ENCODE data around the gene CARHSP1. TPM values are rescaled to one million over a fixed set of nuclear protein-coding genes. Genes with fewer than 3 reads are reported as not detected.

CARHSP1 gene
- polyA plus RNA-seq, 1 donor (not counting 4 experiments of a cell fraction or from before 2014, with no cell fraction given), result 61.9 TPM

DNA sequence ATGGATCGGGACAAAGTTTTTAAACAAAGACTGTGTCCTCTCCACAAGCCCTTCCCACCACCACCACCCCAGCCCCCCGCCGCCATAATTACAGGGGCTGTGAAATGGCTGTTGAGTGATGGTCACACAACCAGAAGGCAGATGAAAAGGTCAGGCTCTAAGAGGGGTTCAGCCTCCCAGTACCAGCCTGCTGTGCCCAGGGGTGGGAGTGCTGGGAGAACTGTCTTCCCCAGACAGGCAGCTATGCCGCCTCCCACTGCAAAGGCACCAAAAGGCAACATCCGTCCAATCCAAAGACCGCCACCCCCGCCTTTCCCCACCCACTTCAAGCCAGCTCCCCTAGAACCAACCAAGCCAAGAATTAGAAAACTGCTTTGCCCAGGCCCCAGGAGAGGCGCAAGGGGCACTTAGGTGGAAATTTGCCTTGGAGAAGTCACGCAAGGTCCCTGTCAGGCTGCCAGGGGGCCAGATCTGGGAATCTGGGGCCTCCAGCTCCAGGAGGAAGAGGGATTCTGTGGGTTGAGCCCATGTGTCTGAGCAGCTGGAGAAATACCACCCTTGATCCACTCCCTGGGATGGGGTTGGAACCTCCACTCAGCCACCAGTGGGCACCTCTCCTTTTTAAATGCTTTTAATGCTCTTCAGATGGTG is 14.4 kb downstream of the CARHSP1 start:
- Histone ChIP-seq H3K27me3 (ENCODE audit: control insufficient read depth, extremely low read depth, insufficient read depth, low read length) (no peaks in the 10 kb centered on the region), H3K9ac (ENCODE audit: control insufficient read depth, extremely low read depth, insufficient read depth, low read length) (no peak overlapping the region), H3K36me3 (ENCODE audit: control insufficient read depth in 2 of 2, extremely low read depth in 1 of 2, insufficient read depth in 2 of 2, low read length in 2 of 2) (peaks cover 25 to 29% of the 10 kb centered on the region in 2 experiments), H3K4me2 (ENCODE audit: control insufficient read depth, extremely low read depth, insufficient read depth, low read depth, low read length) (no peak overlapping the region), H3K4me3 (ENCODE audit: control insufficient read depth in 2 of 3, extremely low read depth in 1 of 3, insufficient read depth in 2 of 3, low read depth in 1 of 3, low read length in 3 of 3) (no peak overlapping the region), H4K20me1 (ENCODE audit: control insufficient read depth, extremely low read depth, insufficient read depth, low read length) (no peaks in the 10 kb centered on the region), H2AFZ (ENCODE audit: control insufficient read depth, low read length) (no peak overlapping the region), H3K27ac (ENCODE audit: control insufficient read depth, insufficient read depth, low read length) (no peak overlapping the region), H3K9me1 (ENCODE audit: control insufficient read depth, extremely low read depth, insufficient read depth, low read length) (peaks cover under 1% of the 10 kb centered on the region), H3K4me1 (ENCODE audit: control insufficient read depth, extremely low read depth, insufficient read depth, low read length) (peaks cover 19% of the 10 kb centered on the region), H3K9me3 (ENCODE audit: control insufficient read depth, low read depth, low read length) (no peaks in the 10 kb centered on the region), H3K79me2 (ENCODE audit: control insufficient read depth, insufficient read depth, low read length) (peaks cover 13% of the 10 kb centered on the region)
- no peak for DNase-seq (ENCODE audit: low read depth, low spot score)
- FAIRE-seq, result no peak
- dilution Hi-C loops (cut with MboI; ENCODE audit: extremely low pct_ligation_motif_present, low sequenced_read_pairs), result no loop called here
- TF ChIP-seq, protein P1, sequence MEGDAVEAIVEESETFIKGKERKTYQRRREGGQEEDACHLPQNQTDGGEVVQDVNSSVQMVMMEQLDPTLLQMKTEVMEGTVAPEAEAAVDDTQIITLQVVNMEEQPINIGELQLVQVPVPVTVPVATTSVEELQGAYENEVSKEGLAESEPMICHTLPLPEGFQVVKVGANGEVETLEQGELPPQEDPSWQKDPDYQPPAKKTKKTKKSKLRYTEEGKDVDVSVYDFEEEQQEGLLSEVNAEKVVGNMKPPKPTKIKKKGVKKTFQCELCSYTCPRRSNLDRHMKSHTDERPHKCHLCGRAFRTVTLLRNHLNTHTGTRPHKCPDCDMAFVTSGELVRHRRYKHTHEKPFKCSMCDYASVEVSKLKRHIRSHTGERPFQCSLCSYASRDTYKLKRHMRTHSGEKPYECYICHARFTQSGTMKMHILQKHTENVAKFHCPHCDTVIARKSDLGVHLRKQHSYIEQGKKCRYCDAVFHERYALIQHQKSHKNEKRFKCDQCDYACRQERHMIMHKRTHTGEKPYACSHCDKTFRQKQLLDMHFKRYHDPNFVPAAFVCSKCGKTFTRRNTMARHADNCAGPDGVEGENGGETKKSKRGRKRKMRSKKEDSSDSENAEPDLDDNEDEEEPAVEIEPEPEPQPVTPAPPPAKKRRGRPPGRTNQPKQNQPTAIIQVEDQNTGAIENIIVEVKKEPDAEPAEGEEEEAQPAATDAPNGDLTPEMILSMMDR (optimal IDR thresholded peaks at IDR 0.05 in 1 of 3, IDR thresholded peaks at IDR 0.05 in 1 of 3, conservative IDR thresholded peaks at IDR 0.05 in 1 of 3; ENCODE audit: extremely low read depth in 1 of 3, insufficient read depth in 2 of 3, low read length in 3 of 3), result no peak
- no peak for TF ChIP-seq EZH2 (IDR thresholded peaks at IDR 0.05; ENCODE audit: low read length)

DNA sequence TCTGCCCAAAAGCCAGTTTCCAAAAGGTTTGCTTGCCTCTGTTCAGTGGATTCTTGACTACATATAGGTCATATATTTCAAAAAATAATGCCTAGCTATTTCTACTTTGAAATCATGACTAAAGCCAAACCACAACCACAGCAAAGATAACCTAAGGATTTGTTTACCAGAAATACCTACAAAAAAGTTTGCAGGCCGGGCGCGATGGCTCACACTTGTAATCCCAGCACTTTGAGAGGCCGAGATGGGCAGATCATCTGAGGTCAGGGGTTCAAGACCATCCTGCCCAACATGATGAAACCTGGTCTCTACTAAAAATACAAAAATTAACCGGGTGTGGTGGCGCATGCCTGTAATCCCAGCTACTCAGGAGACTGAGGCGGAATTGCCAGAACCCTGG is 15.2 kb downstream of the CARHSP1 start:
- Histone ChIP-seq H3K9me1 (ENCODE audit: control insufficient read depth, extremely low read depth, insufficient read depth, low read length) (peaks cover 2% of the 10 kb centered on the region), H3K36me3 (ENCODE audit: control insufficient read depth in 2 of 2, extremely low read depth in 1 of 2, insufficient read depth in 2 of 2, low read length in 2 of 2) (peaks cover 23 to 34% of the 10 kb centered on the region in 2 experiments), H3K9ac (ENCODE audit: control insufficient read depth, extremely low read depth, insufficient read depth, low read length) (no peak overlapping the region), H3K27ac (ENCODE audit: control insufficient read depth, insufficient read depth, low read length) (no peak overlapping the region), H3K9me3 (ENCODE audit: control insufficient read depth, low read depth, low read length) (no peaks in the 10 kb centered on the region), H4K20me1 (ENCODE audit: control insufficient read depth, extremely low read depth, insufficient read depth, low read length) (no peaks in the 10 kb centered on the region), H3K4me2 (ENCODE audit: control insufficient read depth, extremely low read depth, insufficient read depth, low read depth, low read length) (no peak overlapping the region), H2AFZ (ENCODE audit: control insufficient read depth, low read length) (no peak overlapping the region), H3K27me3 (ENCODE audit: control insufficient read depth, extremely low read depth, insufficient read depth, low read length) (no peaks in the 10 kb centered on the region), H3K4me1 (ENCODE audit: control insufficient read depth, extremely low read depth, insufficient read depth, low read length) (peaks cover 27% of the 10 kb centered on the region), H3K4me3 (ENCODE audit: control insufficient read depth in 2 of 3, extremely low read depth in 1 of 3, insufficient read depth in 2 of 3, low read depth in 1 of 3, low read length in 3 of 3) (no peak overlapping the region), H3K79me2 (ENCODE audit: control insufficient read depth, insufficient read depth, low read length) (peaks cover 5% of the 10 kb centered on the region)
- TF ChIP-seq, protein P1 (optimal IDR thresholded peaks at IDR 0.05 in 1 of 3, IDR thresholded peaks at IDR 0.05 in 1 of 3, conservative IDR thresholded peaks at IDR 0.05 in 1 of 3; ENCODE audit: extremely low read depth in 1 of 3, insufficient read depth in 2 of 3, low read length in 3 of 3), result no peak
- TF ChIP-seq EZH2 (IDR thresholded peaks at IDR 0.05; ENCODE audit: low read length), result no peak
- dilution Hi-C loops (cut with MboI; ENCODE audit: extremely low pct_ligation_motif_present, low sequenced_read_pairs), result no loop called here
- no peak for FAIRE-seq
- no peak for DNase-seq (ENCODE audit: low read depth, low spot score)
